ENCODE data around the gene SLC10A7. TPM values are rescaled to one million over a fixed set of nuclear protein-coding genes. Genes with fewer than 3 reads are reported as not detected.

The SLC10A7 gene
- total RNA-seq, 2 experiments from 2014 or later, result 12.2 to 12.6 TPM

DNA sequence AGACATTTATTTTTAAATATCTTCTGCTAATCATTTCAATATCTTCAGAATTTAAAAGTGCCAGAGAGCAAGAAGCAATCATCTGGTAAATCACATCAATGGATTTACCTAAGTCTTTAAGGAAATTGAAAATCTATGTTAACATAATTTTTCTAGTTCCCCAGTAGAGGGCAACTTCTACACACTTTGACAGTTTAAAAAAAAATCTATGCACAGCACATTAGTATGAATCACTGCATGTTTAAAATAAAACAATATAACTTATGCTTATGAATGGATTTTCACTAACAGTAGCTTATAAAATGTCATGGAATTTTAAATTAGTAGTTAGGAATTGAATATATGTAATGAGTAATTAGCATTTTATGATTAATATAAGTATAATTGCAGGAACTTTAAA is 180.9 kb downstream of the SLC10A7 start:
- no peaks in the 10 kb centered on the region for H3K9me3 Mint-ChIP-seq
- H3K36me3 Mint-ChIP-seq (ENCODE audit: low read depth), result no peaks in the 10 kb centered on the region
- H3K4me1 Mint-ChIP-seq (ENCODE audit: low read depth), result no peaks in the 10 kb centered on the region
- intact Hi-C loops (cut with micrococcal nuclease), result loop anchor here (1.0 to 10.0 kb wide), 5 partner anchors 234 to 677 kb away; no protein-coding TSS in a partner anchor
- H3K27me3 Mint-ChIP-seq (ENCODE audit: low read depth), result no peaks in the 10 kb centered on the region
- DNase-seq, result no peak
- CTCF ChIA-PET, result interaction anchor here (1.6 to 1.8 kb wide), 2 partner anchors 97 to 757 kb away, joined by 4 to 6 read pairs; no protein-coding TSS in a partner anchor
- no peak overlapping the region for H3K4me3 Mint-ChIP-seq
- H3K27ac Mint-ChIP-seq, result no peak overlapping the region

GRCh38 chr4:146338512-146338911 is 183.2 kb downstream of the SLC10A7 start:
- DNase-seq, result no peak
- peaks cover 3% of the 10 kb centered on the region for H3K4me1 Mint-ChIP-seq (ENCODE audit: low read depth)
- H3K9me3 Mint-ChIP-seq, result no peaks in the 10 kb centered on the region
- CTCF ChIA-PET, result interaction anchor here (0.6 to 1.2 kb wide), 4 partner anchors 208 to 759 kb away, joined by 3 read pairs; no protein-coding TSS in a partner anchor
- intact Hi-C loops (cut with micrococcal nuclease), result loop anchor here (10.0 kb wide), 1 partner anchor 724 kb away; the partner anchor contains the start of gene MMAA
- H3K27me3 Mint-ChIP-seq (ENCODE audit: low read depth), result no peaks in the 10 kb centered on the region
- no peak overlapping the region for H3K27ac Mint-ChIP-seq
- no peak overlapping the region for H3K4me3 Mint-ChIP-seq
- no peaks in the 10 kb centered on the region for H3K36me3 Mint-ChIP-seq (ENCODE audit: low read depth)

GRCh38 chr4:146336410-146336807 is 185.3 kb downstream of the SLC10A7 start:
- CTCF ChIA-PET, result no interaction called here
- Mint-ChIP-seq H3K27ac (no peak overlapping the region), H3K27me3 (ENCODE audit: low read depth) (no peaks in the 10 kb centered on the region), H3K4me1 (ENCODE audit: low read depth) (peaks cover 3% of the 10 kb centered on the region), H3K36me3 (ENCODE audit: low read depth) (no peaks in the 10 kb centered on the region), H3K9me3 (no peaks in the 10 kb centered on the region), H3K4me3 (no peak overlapping the region)
- intact Hi-C loops (cut with micrococcal nuclease), result loop anchor here (10.0 kb wide), 1 partner anchor 722 kb away; the partner anchor contains the start of gene MMAA
- no peak for DNase-seq

- H3K4me1 Mint-ChIP-seq (ENCODE audit: low read depth), result peaks cover 3% of the 10 kb centered on the region
- no peaks in the 10 kb centered on the region for H3K9me3 Mint-ChIP-seq
- intact Hi-C loops (cut with micrococcal nuclease), result loop anchor here (10.0 kb wide), 1 partner anchor 721 kb away; the partner anchor contains the start of gene MMAA
- H3K27me3 Mint-ChIP-seq (ENCODE audit: low read depth), result no peaks in the 10 kb centered on the region
- no peak for DNase-seq
- H3K27ac Mint-ChIP-seq, result no peak overlapping the region
- H3K36me3 Mint-ChIP-seq (ENCODE audit: low read depth), result no peaks in the 10 kb centered on the region
- no peak overlapping the region for H3K4me3 Mint-ChIP-seq
- CTCF ChIA-PET, result no interaction called here
These were observed 185.9 kb downstream of the SLC10A7 start for GRCh38 chr4:146335763-146336409.

GRCh38 chr4:146334862-146335449 is 186.8 kb downstream of the SLC10A7 start:
- intact Hi-C loops (cut with micrococcal nuclease), result loop anchor here (5.0 to 10.0 kb wide), 2 partner anchors 158 to 720 kb away; partner anchors contain the start of genes LSM6 and MMAA
- CTCF ChIA-PET, result no interaction called here

DNA sequence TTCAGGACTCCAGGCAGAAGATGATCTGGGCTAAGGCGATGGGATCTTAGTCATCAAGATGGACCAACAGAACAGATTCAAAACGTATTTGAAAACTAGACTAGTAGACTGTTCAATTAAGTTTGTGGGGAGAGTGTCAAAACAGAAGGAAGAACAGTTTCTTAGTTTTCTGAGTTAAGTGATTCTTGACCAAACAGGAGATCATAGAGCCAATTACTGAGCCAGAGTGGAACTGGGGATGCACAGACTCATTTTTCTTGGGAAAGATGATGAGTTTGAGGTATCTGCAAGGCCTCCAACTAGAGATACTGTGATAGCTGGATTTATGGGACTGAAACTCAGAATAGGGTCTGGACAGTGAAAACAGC is 187.9 kb downstream of the SLC10A7 start:
- Mint-ChIP-seq H3K9me3 (no peaks in the 10 kb centered on the region), H3K36me3 (ENCODE audit: low read depth) (no peaks in the 10 kb centered on the region), H3K4me3 (no peak overlapping the region), H3K27ac (no peak overlapping the region), H3K4me1 (ENCODE audit: low read depth) (peaks cover 7% of the 10 kb centered on the region), H3K27me3 (ENCODE audit: low read depth) (no peaks in the 10 kb centered on the region)
- no peak for DNase-seq
- CTCF ChIA-PET, result no interaction called here
- intact Hi-C loops (cut with micrococcal nuclease), result loop anchor here (1.0 to 10.0 kb wide), 4 partner anchors 91 to 719 kb away; partner anchors contain the start of genes LSM6, MMAA and SLC10A7

More at GRCh38 chr4:146334862-146335449, 186.8 kb downstream of the SLC10A7 start:
- Mint-ChIP-seq H3K9me3 (no peaks in the 10 kb centered on the region), H3K36me3 (ENCODE audit: low read depth) (no peaks in the 10 kb centered on the region), H3K4me3 (no peak overlapping the region), H3K27me3 (ENCODE audit: low read depth) (no peaks in the 10 kb centered on the region), H3K27ac (no peak overlapping the region), H3K4me1 (ENCODE audit: low read depth) (peaks cover 5% of the 10 kb centered on the region)
- DNase-seq, result no peak

- H3K27me3 Mint-ChIP-seq (ENCODE audit: low read depth), result no peaks in the 10 kb centered on the region
- peaks cover 7% of the 10 kb centered on the region for H3K4me1 Mint-ChIP-seq (ENCODE audit: low read depth)
- H3K4me3 Mint-ChIP-seq, result no peak overlapping the region
- no peaks in the 10 kb centered on the region for H3K9me3 Mint-ChIP-seq
- no peak overlapping the region for H3K27ac Mint-ChIP-seq
- CTCF ChIA-PET, result no interaction called here
- intact Hi-C loops (cut with micrococcal nuclease), result loop anchor here (1.0 to 10.0 kb wide), 4 partner anchors 90 to 719 kb away; partner anchors contain the start of genes LSM6, MMAA and SLC10A7
- peak; percentile 41 for DNase-seq
- no peaks in the 10 kb centered on the region for H3K36me3 Mint-ChIP-seq (ENCODE audit: low read depth)
These were observed 188.4 kb downstream of the SLC10A7 start for GRCh38 chr4:146333187-146333894.

GRCh38 chr4:146330392-146330791 is 191.3 kb downstream of the SLC10A7 start:
- Mint-ChIP-seq H3K4me1 (ENCODE audit: low read depth) (peaks cover 4% of the 10 kb centered on the region), H3K27ac (no peak overlapping the region), H3K9me3 (no peaks in the 10 kb centered on the region), H3K4me3 (no peak overlapping the region), H3K27me3 (ENCODE audit: low read depth) (no peaks in the 10 kb centered on the region), H3K36me3 (ENCODE audit: low read depth) (peaks cover 2% of the 10 kb centered on the region)
- intact Hi-C loops (cut with micrococcal nuclease), result loop anchor here (5.0 to 10.0 kb wide), 2 partner anchors 153 to 716 kb away; partner anchors contain the start of genes LSM6 and MMAA
- CTCF ChIA-PET, result no interaction called here
- no peak for DNase-seq

- H3K27me3 Mint-ChIP-seq (ENCODE audit: low read depth), result no peaks in the 10 kb centered on the region
- H3K4me3 Mint-ChIP-seq, result no peak overlapping the region
- intact Hi-C loops (cut with micrococcal nuclease), result no loop called here
- peaks cover 4% of the 10 kb centered on the region for H3K9me3 Mint-ChIP-seq
- no peak overlapping the region for H3K27ac Mint-ChIP-seq
- CTCF ChIA-PET, result no interaction called here
- no peak for DNase-seq
- peaks cover 4% of the 10 kb centered on the region for H3K4me1 Mint-ChIP-seq (ENCODE audit: low read depth)
- peaks cover 11% of the 10 kb centered on the region for H3K36me3 Mint-ChIP-seq (ENCODE audit: low read depth)
These were observed 192.6 kb downstream of the SLC10A7 start for GRCh38 chr4:146329050-146329716.

DNA sequence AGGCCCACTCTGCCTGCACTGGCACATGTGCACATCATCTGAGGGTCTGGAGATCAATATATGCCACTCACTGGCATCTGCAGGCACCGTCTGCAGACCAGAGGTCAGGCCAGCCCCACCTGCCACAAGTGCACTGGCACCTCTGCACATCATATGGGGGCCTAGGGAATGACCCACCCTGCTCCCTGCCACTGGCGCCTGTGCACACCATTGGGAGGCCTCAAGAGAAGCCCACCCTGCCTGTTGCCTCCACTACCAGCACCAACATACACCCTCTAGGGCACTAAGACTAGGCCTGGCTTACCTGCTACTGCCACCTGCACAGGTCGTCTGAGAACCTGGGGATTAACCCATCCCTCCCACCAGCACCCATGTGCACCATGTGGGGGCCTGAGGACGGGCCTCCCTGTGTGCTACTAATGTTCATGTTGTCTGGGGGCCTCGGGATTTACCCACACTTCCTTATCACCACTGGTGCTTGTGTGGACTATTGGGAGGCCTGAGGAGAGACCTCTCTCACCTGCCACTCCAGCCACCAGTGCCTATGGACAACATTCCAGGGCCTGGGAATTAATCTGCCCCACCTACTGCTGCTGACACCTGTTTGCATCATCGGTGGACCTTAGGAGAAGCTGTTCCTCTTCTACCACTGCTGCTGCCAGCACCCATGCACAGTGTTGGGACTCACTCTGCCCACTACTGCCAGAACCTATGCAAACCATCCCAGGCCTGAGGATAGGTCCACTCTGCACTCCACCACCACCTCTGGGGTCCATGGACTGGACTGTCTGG is 193.7 kb downstream of the SLC10A7 start:
- DNase-seq, result no peak
- no peaks in the 10 kb centered on the region for H3K27me3 Mint-ChIP-seq (ENCODE audit: low read depth)
- no peak overlapping the region for H3K27ac Mint-ChIP-seq
- no peak overlapping the region for H3K4me3 Mint-ChIP-seq
- H3K4me1 Mint-ChIP-seq (ENCODE audit: low read depth), result peaks cover 4% of the 10 kb centered on the region
- intact Hi-C loops (cut with micrococcal nuclease), result no loop called here
- peaks cover 4% of the 10 kb centered on the region for H3K9me3 Mint-ChIP-seq
- peaks cover 22% of the 10 kb centered on the region for H3K36me3 Mint-ChIP-seq (ENCODE audit: low read depth)
- CTCF ChIA-PET, result interaction anchor here (0.6 to 0.7 kb wide), 2 partner anchors 247 to 268 kb away, joined by 4 to 5 read pairs; no protein-coding TSS in a partner anchor

- no peak for DNase-seq
- no peaks in the 10 kb centered on the region for H3K27me3 Mint-ChIP-seq (ENCODE audit: low read depth)
- no peaks in the 10 kb centered on the region for H3K4me1 Mint-ChIP-seq (ENCODE audit: low read depth)
- H3K36me3 Mint-ChIP-seq (ENCODE audit: low read depth), result peaks cover 16% of the 10 kb centered on the region
- CTCF ChIA-PET, result no interaction called here
- H3K4me3 Mint-ChIP-seq, result no peak overlapping the region
- H3K9me3 Mint-ChIP-seq, result no peaks in the 10 kb centered on the region
- no peak overlapping the region for H3K27ac Mint-ChIP-seq
- intact Hi-C loops (cut with micrococcal nuclease), result no loop called here
These were observed 202.8 kb downstream of the SLC10A7 start for GRCh38 chr4:146318894-146319293.

Data from activated naive CD4-positive, alpha-beta T cell treated with anti-CD3 and anti-CD28 coated beads for 36 hours (primary cell).